ENCODE measurements around the gene KDM4C.

The KDM4C gene

GRCh38 chr9:6915635-6916034 is 157.9 kb downstream of the KDM4C start:
- DNase-seq (ENCODE audit: low read depth), result no peak
- TF ChIP-seq CTCF (IDR thresholded peaks at IDR 0.05; ENCODE audit: insufficient read depth, low read depth, low read length, missing control alignments), result no peak
- no peak overlapping the region for H3K4me3 ChIP-seq (ENCODE audit: low read depth, low read length)

- peak; percentile 56 for DNase-seq (ENCODE audit: low read depth)
- H3K4me3 ChIP-seq (ENCODE audit: low read depth, low read length), result no peak overlapping the region
- TF ChIP-seq CTCF (IDR thresholded peaks at IDR 0.05; ENCODE audit: insufficient read depth, low read depth, low read length, missing control alignments), result no peak
Measured at GRCh38 chr9:6917162-6917561, 159.4 kb downstream of the KDM4C start.

- no peak for DNase-seq (ENCODE audit: low read depth)
- no peak for TF ChIP-seq CTCF (IDR thresholded peaks at IDR 0.05; ENCODE audit: insufficient read depth, low read depth, low read length, missing control alignments)
Measured at GRCh38 chr9:6920041-6920440, 162.3 kb downstream of the KDM4C start.

GRCh38 chr9:6921315-6921714 is 163.5 kb downstream of the KDM4C start:
- no peak for DNase-seq (ENCODE audit: low read depth)
- TF ChIP-seq CTCF (IDR thresholded peaks at IDR 0.05; ENCODE audit: insufficient read depth, low read depth, low read length, missing control alignments), result no peak
- no peak overlapping the region for H3K4me3 ChIP-seq (ENCODE audit: low read depth, low read length)

More at GRCh38 chr9:6920041-6920440, 162.3 kb downstream of the KDM4C start:
- no peak overlapping the region for H3K4me3 ChIP-seq (ENCODE audit: low read depth, low read length)

- H3K4me3 ChIP-seq (ENCODE audit: low read depth, low read length), result no peak overlapping the region
- TF ChIP-seq CTCF (IDR thresholded peaks at IDR 0.05; ENCODE audit: insufficient read depth, low read depth, low read length, missing control alignments), result no peak
- no peak for DNase-seq (ENCODE audit: low read depth)
Measured at GRCh38 chr9:6922124-6922676, 164.4 kb downstream of the KDM4C start.

GRCh38 chr9:6922680-6923079 is 164.9 kb downstream of the KDM4C start:
- no peak for DNase-seq (ENCODE audit: low read depth)
- H3K4me3 ChIP-seq (ENCODE audit: low read depth, low read length), result no peak overlapping the region
- TF ChIP-seq CTCF (IDR thresholded peaks at IDR 0.05; ENCODE audit: insufficient read depth, low read depth, low read length, missing control alignments), result no peak

- TF ChIP-seq CTCF (IDR thresholded peaks at IDR 0.05; ENCODE audit: insufficient read depth, low read depth, low read length, missing control alignments), result no peak
- no peak overlapping the region for H3K4me3 ChIP-seq (ENCODE audit: low read depth, low read length)
- DNase-seq (ENCODE audit: low read depth), result no peak
Measured at GRCh38 chr9:6923086-6923485, 165.3 kb downstream of the KDM4C start.
